ENCODE measurements around the gene APC2.

APC2 gene

GRCh38 chr19:1457892-1458291 is 8.0 kb downstream of the APC2 start:
- no peak for DNase-seq (ENCODE audit: low read depth, low spot score)

GRCh38 chr19:1459479-1459878 is 9.6 kb downstream of the APC2 start:
- DNase-seq (ENCODE audit: low read depth, low spot score) = no peak

More at GRCh38 chr19:1457892-1458291, 8.0 kb downstream of the APC2 start:
- no peak overlapping the region for H3K4me3 ChIP-seq (ENCODE audit: low read length)

GRCh38 chr19:1460033-1460995 is 10.4 kb downstream of the APC2 start:
- no peak for DNase-seq (ENCODE audit: low read depth, low spot score)
- no peak overlapping the region for H3K4me3 ChIP-seq (ENCODE audit: low read length)

More at GRCh38 chr19:1459479-1459878, 9.6 kb downstream of the APC2 start:
- H3K4me3 ChIP-seq (ENCODE audit: low read length) = no peak overlapping the region

GRCh38 chr19:1461862-1462261 is 11.9 kb downstream of the APC2 start:
- DNase-seq (ENCODE audit: low read depth, low spot score) = no peak
- H3K4me3 ChIP-seq (ENCODE audit: low read length) = no peak overlapping the region

- DNase-seq (ENCODE audit: low read depth, low spot score) = no peak
- H3K4me3 ChIP-seq (ENCODE audit: low read length) = no peak overlapping the region
Observed at GRCh38 chr19:1465191-1466016, 15.5 kb downstream of the APC2 start.

GRCh38 chr19:1466018-1466460 is 16.1 kb downstream of the APC2 start:
- no peak overlapping the region for H3K4me3 ChIP-seq (ENCODE audit: low read length)
- no peak for DNase-seq (ENCODE audit: low read depth, low spot score)

- DNase-seq (ENCODE audit: low read depth, low spot score) = no peak
- H3K4me3 ChIP-seq (ENCODE audit: low read length) = no peak overlapping the region
Observed at GRCh38 chr19:1466461-1467214, 16.7 kb downstream of the APC2 start.

GRCh38 chr19:1467215-1467489 is 17.2 kb downstream of the APC2 start:
- DNase-seq (ENCODE audit: low read depth, low spot score) = no peak
- no peak overlapping the region for H3K4me3 ChIP-seq (ENCODE audit: low read length)

- no peak overlapping the region for H3K4me3 ChIP-seq (ENCODE audit: low read length)
- no peak for DNase-seq (ENCODE audit: low read depth, low spot score)
Observed at GRCh38 chr19:1467490-1468273, 17.8 kb downstream of the APC2 start.

- H3K4me3 ChIP-seq (ENCODE audit: low read length) = no peak overlapping the region
- no peak for DNase-seq (ENCODE audit: low read depth, low spot score)
Observed at GRCh38 chr19:1468274-1468820, 18.4 kb downstream of the APC2 start.

GRCh38 chr19:1468821-1469254 is 18.9 kb downstream of the APC2 start:
- no peak for DNase-seq (ENCODE audit: low read depth, low spot score)
- no peak overlapping the region for H3K4me3 ChIP-seq (ENCODE audit: low read length)

GRCh38 chr19:1469255-1470054 is 19.5 kb downstream of the APC2 start:
- no peak for DNase-seq (ENCODE audit: low read depth, low spot score)
- no peak overlapping the region for H3K4me3 ChIP-seq (ENCODE audit: low read length)

- no peak overlapping the region for H3K4me3 ChIP-seq (ENCODE audit: low read length)
- DNase-seq (ENCODE audit: low read depth, low spot score) = no peak
Observed at GRCh38 chr19:1470055-1470304, 20.1 kb downstream of the APC2 start.

GRCh38 chr19:1470305-1471009 is 20.5 kb downstream of the APC2 start:
- peak overlapping the region; percentile 13; the same call in 1 of the 2 replicates for H3K4me3 ChIP-seq (ENCODE audit: low read length)
- peak; percentile 52 for DNase-seq (ENCODE audit: low read depth, low spot score)

GRCh38 chr19:1471010-1471514 is 21.1 kb downstream of the APC2 start:
- peak overlapping the region; percentile 13; the same call in 1 of the 2 replicates for H3K4me3 ChIP-seq (ENCODE audit: low read length)

GRCh38 chr19:1471515-1472160 is 21.7 kb downstream of the APC2 start:
- no peak for DNase-seq (ENCODE audit: low read depth, low spot score)
- no peak overlapping the region for H3K4me3 ChIP-seq (ENCODE audit: low read length)

More at GRCh38 chr19:1471010-1471514, 21.1 kb downstream of the APC2 start:
- DNase-seq (ENCODE audit: low read depth, low spot score) = no peak

Data from Jurkat, Clone E6-1 (cell line).